CD14-positive monocyte (primary cell): ENCODE data around the gene ZBTB17. TPM values are rescaled to one million over a fixed set of nuclear protein-coding genes. Genes with fewer than 3 reads are reported as not detected.

Source experiments
- DNase-seq, 3 donors: peaks; one replicate each; pipeline ENCODE4 v3.0.0-alpha.2; 2011 to 2022
- H2AFZ ChIP-seq: 2 replicates; pipeline ENCODE4 v1.6.0; 2012; ENCODE audit warnings: mild to moderate bottlenecking, low read depth, low read length, inconsistent platforms; ENCODE audit not compliant: insufficient read depth, poor library complexity, severe bottlenecking
- H3K27ac ChIP-seq, 2 donors: 1 replicate in 1 of 2; 2 replicates in 1 of 2; pipeline ENCODE4 v1.5.1; 2012 to 2013; ENCODE audit warnings: low read length in 2 of 2, control low read depth in 1 of 2, inconsistent platforms in 1 of 2, low read depth in 1 of 2, mild to moderate bottlenecking in 1 of 2
- H3K27me3 ChIP-seq, 2 donors: one replicate each; pipeline versions ENCODE4 v1.6.0 to v1.6.1; 2011 to 2013; ENCODE audit warnings: low read length in 2 of 2; ENCODE audit not compliant: control insufficient read depth in 2 of 2, insufficient read depth in 2 of 2
- H3K36me3 ChIP-seq, 2 donors: replicated peaks in 1 of 2; 1 replicate in 1 of 2; 2 replicates in 1 of 2; pipeline versions ENCODE4 v1.5.1 to v1.6.1; 2012 to 2013; ENCODE audit warnings: low read length in 2 of 2, control low read depth in 1 of 2, inconsistent platforms in 1 of 2, mild to moderate bottlenecking in 1 of 2; ENCODE audit not compliant: insufficient read depth in 2 of 2, control insufficient read depth in 1 of 2
- H3K4me1 ChIP-seq, 2 donors: 1 replicate in 1 of 2; 2 replicates in 1 of 2; pipeline versions ENCODE4 v1.5.1 to v1.6.1; 2012 to 2013; ENCODE audit warnings: low read length in 2 of 2, control low read depth in 1 of 2, inconsistent platforms in 1 of 2, mild to moderate bottlenecking in 1 of 2, moderate library complexity in 1 of 2; ENCODE audit not compliant: insufficient read depth in 2 of 2, control insufficient read depth in 1 of 2
- H3K4me2 ChIP-seq: replicated peaks from 2 replicates; pipeline ENCODE3; 2012; ENCODE audit warnings: low read length, moderate library complexity, mild to moderate bottlenecking; ENCODE audit not compliant: poor library complexity, severe bottlenecking; ENCODE audit errors: extremely low read depth
- H3K4me3 ChIP-seq, 3 experiments: fragments of 200-600 bp in 1 of 3; sonication (generic) in 1 of 3; replicated peaks in 1 of 3; 1 replicate in 2 of 3; 2 replicates in 1 of 3; pipeline ENCODE4 v1.5.1; 2011 to 2013; ENCODE audit warnings: low read length in 3 of 3, mild to moderate bottlenecking in 3 of 3, control low read depth in 2 of 3, low read depth in 2 of 3, inconsistent platforms in 1 of 3, moderate library complexity in 1 of 3
- H3K79me2 ChIP-seq: 2 replicates; pipeline ENCODE4 v1.6.0; 2012; ENCODE audit warnings: mild to moderate bottlenecking, control low read depth, inconsistent platforms, low read length, moderate library complexity; ENCODE audit not compliant: insufficient read depth
- H3K9ac ChIP-seq: 2 replicates; pipeline ENCODE4 v1.6.0; 2017; ENCODE audit warnings: low read length, mild to moderate bottlenecking; ENCODE audit not compliant: insufficient read depth, poor library complexity, severe bottlenecking
- H3K9me3 ChIP-seq, 2 donors: replicated peaks in 1 of 2; 1 replicate in 1 of 2; 2 replicates in 1 of 2; pipeline versions ENCODE4 v1.5.1 to v1.6.1; 2012 to 2013; ENCODE audit warnings: low read length in 2 of 2, control low read depth in 1 of 2; ENCODE audit not compliant: control insufficient read depth in 1 of 2, insufficient read depth in 1 of 2
- H4K20me1 ChIP-seq: 2 replicates; pipeline ENCODE4 v1.6.0; 2012; ENCODE audit warnings: mild to moderate bottlenecking, low read length, control low read depth, moderate library complexity; ENCODE audit not compliant: insufficient read depth
- H3K27ac Mint-ChIP-seq, 7 donors: one replicate each; pipeline ENCODE4 v1.8.0; 2020; ENCODE audit warnings: mild to moderate bottlenecking in 7 of 7, mixed read lengths in 7 of 7, moderate library complexity in 6 of 7, inconsistent platforms in 2 of 7
- H3K27me3 Mint-ChIP-seq, 3 donors: one replicate each; pipeline ENCODE4 v1.8.0; 2021 to 2022; ENCODE audit warnings: low read depth in 3 of 3, mild to moderate bottlenecking in 3 of 3, mixed read lengths in 3 of 3, moderate library complexity in 3 of 3, inconsistent platforms in 1 of 3
- H3K36me3 Mint-ChIP-seq, 2 donors: one replicate each; pipeline ENCODE4 v1.8.0; 2020; ENCODE audit warnings: mixed read lengths in 2 of 2, inconsistent platforms in 1 of 2, mild to moderate bottlenecking in 1 of 2
- H3K4me1 Mint-ChIP-seq: one replicate; pipeline ENCODE4 v1.8.0; 2020; ENCODE audit warnings: mild to moderate bottlenecking, mixed read lengths
- H3K4me3 Mint-ChIP-seq, 2 donors: one replicate each; pipeline ENCODE4 v1.8.0; 2020; ENCODE audit warnings: mild to moderate bottlenecking in 2 of 2, mixed read lengths in 2 of 2, moderate library complexity in 1 of 2
- H3K9me3 Mint-ChIP-seq, 7 donors: one replicate each; pipeline ENCODE4 v1.8.0; 2020 to 2022; ENCODE audit warnings: mixed read lengths in 7 of 7, mild to moderate bottlenecking in 6 of 7, moderate library complexity in 6 of 7, inconsistent platforms in 2 of 7
- CTCF ChIP-seq: fragments of 200-600 bp; IDR thresholded peaks from one replicate; pipeline ENCODE4 v1.8.0; 2022; ENCODE audit warnings: antibody characterized with exemption, mild to moderate bottlenecking
- WGBS: methylation state at CpG from one replicate; pipeline ENCODE4 v1.1.5; 2013; ENCODE audit warnings: missing lambda C conversion rate; ENCODE audit not compliant: insufficient coverage; 5-methylcytosine and 5-hydroxymethylcytosine counted together
- intact Hi-C, 2 donors: fragments of 100-400 bp; cut with micrococcal nuclease; formaldehyde crosslinking; loops; one replicate each; pipeline versions ENCODE4 v1.15.0 to v1.15.1; 2023
- polyA plus RNA-seq, 3 donors: library from polyadenylated mRNA; depleted of rRNA in 1 of 3; unstranded in 2 of 3; stranded (reverse) in 1 of 3; fragments of 300-500 nt in 2 of 3; fragments of >200 nt in 1 of 3; fragmentation: Illumina TruSeq in 2 of 3; gene quantifications; 1 replicate in 2 of 3; 2 replicates in 1 of 3; pipeline ENCODE4 v1.2.3, GENCODE V29; 2012 to 2021

The ZBTB17 gene
- polyA plus RNA-seq, 3 donors, result 2.8 to 93.3 (median 7.6) TPM

GRCh38 chr1:15934211-15935055 lies 41.5 kb downstream of the ZBTB17 start:
- H3K27ac Mint-ChIP-seq, result peak overlapping the region in 4 of 7 donors; percentile 28 to 78 (median 73)
- H3K9me3 Mint-ChIP-seq, result no peaks in the 10 kb centered on the region
- Histone ChIP-seq H3K27ac (peak overlapping the region in 1 of 2 donors; percentile 33), H3K9me3 (no peaks in the 10 kb centered on the region), H3K4me3 (no peak overlapping the region), H3K79me2 (peaks cover 9% of the 10 kb centered on the region), H3K4me2 (no peak overlapping the region), H3K9ac (no peak overlapping the region), H3K36me3 (peaks cover 96 to 100% of the 10 kb centered on the region in 2 donors), H3K27me3 (no peaks in the 10 kb centered on the region), H2AFZ (no peak overlapping the region), H3K4me1 (no peaks in the 10 kb centered on the region), H4K20me1 (peaks cover 89% of the 10 kb centered on the region)
- 97% methylated on average over 42 of the region's 42 CpGs for WGBS
- H3K4me1 Mint-ChIP-seq, result peaks cover 4% of the 10 kb centered on the region
- H3K4me3 Mint-ChIP-seq, result no peak overlapping the region
- H3K27me3 Mint-ChIP-seq, result peaks cover 0 to 4% (median 1%) of the 10 kb centered on the region in 3 donors
- TF ChIP-seq CTCF, result no peak
- no peak for DNase-seq
- intact Hi-C loops, result loop anchor here (5.0 kb wide), 2 partner anchors 43 to 58 kb away; partner anchors contain the start of gene ZBTB17 (in 1 of the 2)
- peaks cover 91 to 100% of the 10 kb centered on the region in 2 donors for H3K36me3 Mint-ChIP-seq

- intact Hi-C loops, result no loop called here
- DNase-seq, result no peak
- H3K36me3 Mint-ChIP-seq, result peaks cover 92 to 100% of the 10 kb centered on the region in 2 donors
- Histone ChIP-seq H2AFZ (no peak overlapping the region), H3K4me2 (no peak overlapping the region), H3K4me1 (no peaks in the 10 kb centered on the region), H3K27ac (peak overlapping the region in 1 of 2 donors; percentile 33), H3K36me3 (peaks cover 96 to 100% of the 10 kb centered on the region in 2 donors), H3K9ac (no peak overlapping the region), H4K20me1 (peaks cover 82% of the 10 kb centered on the region), H3K27me3 (no peaks in the 10 kb centered on the region), H3K79me2 (peaks cover 9% of the 10 kb centered on the region), H3K4me3 (no peak overlapping the region), H3K9me3 (no peaks in the 10 kb centered on the region)
- peak overlapping the region in 2 of 7 donors; percentile 67 to 86 for H3K27ac Mint-ChIP-seq
- H3K9me3 Mint-ChIP-seq, result no peaks in the 10 kb centered on the region
- no peak overlapping the region for H3K4me3 Mint-ChIP-seq
- peaks cover 4% of the 10 kb centered on the region for H3K4me1 Mint-ChIP-seq
- 92% methylated on average over 5 of the region's 5 CpGs for WGBS
- peaks cover 0 to 4% (median 1%) of the 10 kb centered on the region in 3 donors for H3K27me3 Mint-ChIP-seq
- no peak for TF ChIP-seq CTCF
Observed at GRCh38 chr1:15933684-15934083, 42.2 kb downstream of the ZBTB17 start.
